ENCODE measurements around the gene SLC25A22.

Gene SLC25A22

GRCh38 chr11:821512-822371 lies 23.7 kb upstream of the SLC25A22 start:
- no peak for DNase-seq

GRCh38 chr11:820655-821511 lies 22.8 kb upstream of the SLC25A22 start:
- DNase-seq, result peak; percentile 45

GRCh38 chr11:819943-820649 lies 22.0 kb upstream of the SLC25A22 start:
- DNase-seq, result peak; percentile 47

- DNase-seq, result peak; percentile 91
Observed at GRCh38 chr11:819129-819931, 21.2 kb upstream of the SLC25A22 start.

GRCh38 chr11:818396-819128 lies 20.5 kb upstream of the SLC25A22 start, which contains the start of gene PNPLA2:
TSS of gene PNPLA2 (plus strand) at chr11:818914. CDS start at chr11:819719, 805 bp downstream.
- DNase-seq, result peak; percentile 56

GRCh38 chr11:816433-816779 lies 18.3 kb upstream of the SLC25A22 start:
- DNase-seq, result no peak

GRCh38 chr11:815675-816432 lies 17.8 kb upstream of the SLC25A22 start:
- DNase-seq, result no peak

- no peak for DNase-seq
Observed at GRCh38 chr11:813456-814096, 15.5 kb upstream of the SLC25A22 start.

GRCh38 chr11:813072-813455 lies 15.0 kb upstream of the SLC25A22 start:
- no peak for DNase-seq

GRCh38 chr11:812390-812789 lies 14.3 kb upstream of the SLC25A22 start:
- DNase-seq, result no peak

- no peak for DNase-seq
Observed at GRCh38 chr11:811446-812245, 13.6 kb upstream of the SLC25A22 start.

- no peak for DNase-seq
Observed at GRCh38 chr11:810040-810567, 12.0 kb upstream of the SLC25A22 start.

GRCh38 chr11:809287-810039 lies 11.4 kb upstream of the SLC25A22 start, which contains the start of gene RPLP2:
TSS of gene RPLP2 (plus strand) at chr11:809967. CDS start at chr11:810235, 268 bp downstream.
- DNase-seq, result peak; percentile 98

GRCh38 chr11:808427-809286 lies 10.6 kb upstream of the SLC25A22 start:
- DNase-seq, result no peak

- no peak for DNase-seq
Observed at GRCh38 chr11:804599-804964, 6.5 kb upstream of the SLC25A22 start.

- DNase-seq, result no peak
Observed at GRCh38 chr11:803770-804598, 5.9 kb upstream of the SLC25A22 start.

Data from fibroblast of skin of scalp (primary cell).